GM19023 (cell line): ENCODE results near the gene BDNF.
"Not testable (repeated sequence)": the region's sequence is repeated elsewhere in the genome, so short reads cannot be mapped to it uniquely, and the experiment has no call there.

Experiments used
- ATAC-seq: cut with Tn5 transposase; IDR thresholded peaks from one replicate; pipeline ENCODE4 v1.9.1; 2021; ENCODE audit warnings: mild to moderate bottlenecking, moderate library complexity; ENCODE audit not compliant: unreplicated experiment

Gene BDNF

GRCh38 chr11:27672836-27673464, 27.3 kb downstream of the BDNF start:
- no peak for ATAC-seq

GRCh38 chr11:27665508-27666101, 34.6 kb downstream of the BDNF start:
- ATAC-seq, result not testable (repeated sequence)

DNA sequence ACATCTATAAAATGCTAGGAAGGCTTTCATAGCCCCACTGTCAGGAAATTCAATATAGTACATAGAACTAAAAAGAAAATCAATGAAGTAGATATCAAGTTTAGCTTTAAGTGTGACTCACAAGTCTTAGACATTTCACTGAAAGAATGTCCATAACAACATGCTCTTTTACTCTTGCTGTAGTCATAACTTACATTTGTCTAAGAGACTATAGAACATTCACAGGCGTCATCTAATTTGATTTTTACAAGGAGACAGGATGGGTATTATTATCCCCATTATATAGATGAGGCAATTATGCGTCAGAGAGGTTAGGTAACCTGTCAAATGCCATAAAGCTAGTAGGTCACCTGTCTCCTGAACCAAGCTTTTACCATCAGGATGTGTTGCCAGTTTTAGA, 36.9 kb downstream of the BDNF start:
- ATAC-seq, result no peak

DNA sequence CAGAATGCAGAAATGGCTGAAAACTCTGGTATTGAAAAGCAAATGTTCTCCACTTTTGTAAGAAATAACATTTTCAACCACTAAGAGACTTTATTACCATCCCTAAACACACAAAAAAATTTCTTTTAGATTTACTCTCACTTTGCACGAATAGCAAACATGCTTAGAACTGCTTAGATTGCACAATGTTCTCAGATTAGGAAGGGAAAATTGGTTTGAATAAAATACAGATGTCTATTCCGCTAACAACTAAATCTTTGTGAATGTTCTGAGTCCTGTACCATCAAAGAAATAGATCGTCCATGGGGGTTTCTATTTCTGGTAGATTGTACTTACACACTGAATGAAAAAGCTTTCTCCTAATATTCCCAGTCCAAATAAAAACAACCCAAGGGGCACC, 40.1 kb downstream of the BDNF start:
- no peak for ATAC-seq

GRCh38 chr11:27658535-27659236, 41.6 kb downstream of the BDNF start:
- ATAC-seq, result no peak

GRCh38 chr11:27656806-27657483, 43.3 kb downstream of the BDNF start:
- no peak for ATAC-seq

DNA sequence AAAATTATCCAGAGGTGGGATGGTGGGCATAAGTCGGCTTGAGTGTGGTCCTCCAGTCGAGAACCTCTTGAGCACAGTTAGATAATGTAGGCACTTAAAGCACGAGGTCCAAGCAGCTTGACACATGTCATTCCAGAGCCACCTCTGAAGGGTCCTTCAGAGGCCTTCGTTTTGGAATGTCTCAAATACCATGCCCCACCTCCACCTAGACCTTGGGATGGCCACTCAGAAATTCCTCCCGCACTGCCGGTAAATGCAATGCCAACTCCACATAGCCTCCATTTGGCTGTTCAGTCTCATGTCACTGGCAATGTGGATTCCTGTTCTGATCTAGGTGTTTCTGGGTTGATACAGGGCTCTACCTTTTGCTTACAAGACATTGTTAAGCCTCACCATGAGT, 43.9 kb downstream of the BDNF start:
- no peak for ATAC-seq

GRCh38 chr11:27653990-27654758, 46.1 kb downstream of the BDNF start:
- no peak for ATAC-seq

DNA sequence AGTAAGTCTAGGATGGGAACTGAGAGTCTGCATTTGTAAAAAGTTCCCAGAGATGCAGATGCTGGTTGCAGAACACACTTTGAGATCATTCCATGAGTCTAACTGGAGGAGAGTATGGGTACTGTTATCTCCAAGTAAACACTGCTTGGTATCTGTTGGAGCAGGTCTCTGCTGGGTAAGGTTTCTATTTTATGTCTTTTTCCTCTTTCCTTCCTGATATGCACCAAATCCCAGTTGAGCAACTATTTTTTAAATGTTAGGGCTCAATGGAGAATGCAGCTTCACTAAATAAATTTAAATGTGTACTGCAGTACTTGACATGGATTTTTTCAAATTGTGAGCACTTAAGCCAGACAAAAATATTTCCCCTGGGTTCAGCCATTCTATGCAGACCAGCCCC, 48.5 kb downstream of the BDNF start:
- no peak for ATAC-seq

DNA sequence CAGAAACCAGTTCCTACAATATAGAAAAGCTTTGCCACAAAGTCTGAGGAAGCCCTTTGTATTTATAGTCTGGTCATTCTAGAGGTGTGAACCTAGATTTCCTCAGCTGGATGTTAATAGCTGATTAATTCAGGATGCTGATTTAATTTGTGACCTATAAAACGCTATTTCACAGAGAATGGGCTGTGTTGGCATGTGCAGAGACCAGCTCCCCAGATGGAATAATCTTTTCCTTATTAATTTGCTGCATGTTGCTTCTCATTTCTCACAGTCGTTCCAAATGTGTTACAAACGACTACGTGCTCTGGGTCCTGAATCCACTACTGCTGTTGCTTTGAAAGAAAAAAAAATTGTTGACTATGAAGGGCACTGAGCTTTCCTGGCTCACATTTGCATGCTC, 49.3 kb downstream of the BDNF start:
- no peak for ATAC-seq

- ATAC-seq, result no peak
These were observed 50.5 kb downstream of the BDNF start for GRCh38 chr11:27649800-27650199.

DNA sequence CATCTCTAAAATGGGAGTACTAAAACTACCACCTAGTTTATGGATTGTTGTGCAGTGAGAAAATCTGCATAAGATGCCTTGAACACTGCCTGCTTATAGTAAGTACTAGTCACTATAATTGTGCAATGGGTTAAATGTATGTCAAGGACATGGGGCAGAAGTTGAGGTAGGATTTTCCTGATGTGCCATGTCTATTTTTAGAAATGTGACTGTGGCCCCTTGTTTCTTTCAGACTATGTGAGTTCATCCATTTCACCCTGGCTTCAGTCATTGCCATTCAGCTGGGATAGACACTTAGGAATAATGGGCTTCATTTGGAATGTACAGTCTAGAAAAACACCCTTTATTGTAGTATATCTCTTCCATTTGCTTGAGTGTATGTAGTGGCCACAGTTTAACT, 51.4 kb downstream of the BDNF start:
- ATAC-seq, result no peak

GRCh38 chr11:27646051-27646818, 54.0 kb downstream of the BDNF start:
- no peak for ATAC-seq

GRCh38 chr11:27642954-27643353, 57.3 kb downstream of the BDNF start:
- ATAC-seq, result no peak

DNA sequence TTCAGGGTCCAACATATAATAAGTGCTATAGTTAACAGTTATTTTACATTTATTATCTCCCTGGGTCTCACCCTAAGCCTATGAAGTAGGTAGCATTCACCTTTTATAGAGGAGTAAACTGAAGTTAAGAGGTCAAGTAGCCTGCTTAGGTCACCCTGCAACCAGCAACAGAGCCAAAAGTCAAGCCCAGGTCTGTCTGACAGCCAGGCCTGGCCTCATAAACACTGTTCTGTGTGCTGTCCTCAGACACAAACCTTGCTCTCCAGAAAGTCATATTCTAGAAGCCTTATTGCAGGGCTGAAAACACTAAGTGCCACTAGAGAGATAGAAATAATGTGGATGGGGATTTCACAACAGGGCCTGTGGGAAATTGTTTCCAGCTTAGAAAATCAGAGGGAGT, 59.3 kb downstream of the BDNF start:
- no peak for ATAC-seq

- ATAC-seq, result no peak
These were observed 64.7 kb downstream of the BDNF start for GRCh38 chr11:27635567-27636037.

DNA sequence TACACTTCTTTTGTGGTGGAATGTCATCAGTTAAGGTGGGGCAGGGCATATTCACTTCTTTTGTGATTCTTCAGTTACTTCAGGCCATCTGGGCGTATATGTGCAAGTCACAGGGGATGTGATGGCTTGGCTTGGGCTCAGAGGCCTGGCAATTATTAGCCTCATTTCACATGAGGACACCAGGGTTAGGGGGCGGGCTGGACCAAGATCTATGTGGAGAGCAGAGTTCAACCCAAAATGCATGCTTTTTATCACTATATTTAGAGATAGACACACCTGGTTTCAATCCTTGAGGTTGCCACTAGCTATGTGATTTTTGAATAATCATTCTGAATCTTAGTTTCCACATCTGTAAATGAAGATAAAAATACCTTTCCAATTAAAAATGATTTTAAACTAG, 65.5 kb downstream of the BDNF start:
- ATAC-seq, result not testable (repeated sequence)

DNA sequence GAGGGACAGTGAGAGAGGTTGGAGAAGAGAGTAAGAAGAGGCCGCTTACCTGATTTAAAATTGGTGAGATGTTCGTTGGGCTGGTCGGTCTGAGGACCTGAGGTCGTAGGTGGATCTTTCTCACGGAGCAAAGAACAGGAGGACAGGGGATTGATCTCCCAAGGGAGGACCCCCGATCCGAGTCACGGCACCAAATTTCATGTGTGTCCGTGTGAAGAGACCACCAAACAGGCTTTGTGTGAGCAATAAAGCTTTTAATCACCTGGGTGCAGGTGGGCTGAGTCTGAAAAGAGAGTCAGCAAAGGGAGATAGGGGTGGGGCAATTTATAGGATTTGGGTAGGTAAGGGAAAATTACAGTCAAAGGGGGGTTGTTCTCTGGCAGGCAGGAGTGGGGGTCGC, 66.0 kb downstream of the BDNF start:
- ATAC-seq, result not testable (repeated sequence)

DNA sequence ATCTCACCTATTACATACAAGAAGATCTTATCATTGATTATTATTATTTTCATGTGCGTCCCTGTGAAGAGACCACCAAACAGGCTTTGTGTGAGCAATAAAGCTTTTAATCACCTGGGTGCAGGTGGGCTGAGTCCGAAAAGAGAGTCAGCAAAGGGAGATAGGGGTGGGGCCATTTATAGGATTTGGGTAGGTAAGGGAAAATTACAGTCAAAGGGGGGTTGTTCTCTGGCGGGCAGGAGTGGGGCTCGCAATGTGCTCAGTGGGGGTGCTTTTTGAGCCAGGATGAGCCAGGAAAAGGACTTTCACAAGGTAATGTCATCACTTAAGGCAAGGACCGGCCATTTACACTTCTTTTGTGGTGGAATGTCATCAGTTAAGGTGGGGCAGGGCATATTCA, 71.2 kb downstream of the BDNF start:
- ATAC-seq, result not testable (repeated sequence)

- ATAC-seq, result no peak
These were observed 72.3 kb downstream of the BDNF start for GRCh38 chr11:27627979-27628378.
